Islet of Langerhans (tissue), 1 donor: ENCODE results near the gene SUPT7L.
"Not testable (repeated sequence)": the region's sequence is repeated elsewhere in the genome, so short reads cannot be mapped to it uniquely, and the experiment has no call there.

Experiments used
- FAIRE-seq: peaks from one replicate; lab custom pipeline; 2011; peaks lifted over from hg19 to GRCh38; lab: Jason Lieb, UNC

Gene SUPT7L

GRCh38 chr2:27685006-27685405, 21.6 kb upstream of the SUPT7L start:
- FAIRE-seq, result not testable (repeated sequence)

- peak; percentile 86 for FAIRE-seq
These were observed 20.1 kb upstream of the SUPT7L start for GRCh38 chr2:27683390-27684071.

- not testable (repeated sequence) for FAIRE-seq
These were observed 18.9 kb upstream of the SUPT7L start for GRCh38 chr2:27682334-27682771.

GRCh38 chr2:27681841-27682240, 18.4 kb upstream of the SUPT7L start:
- FAIRE-seq, result no peak

- no peak for FAIRE-seq
These were observed 17.2 kb upstream of the SUPT7L start for GRCh38 chr2:27680571-27680970.

- FAIRE-seq, result no peak
These were observed 9.5 kb upstream of the SUPT7L start for GRCh38 chr2:27672723-27673486.

- no peak for FAIRE-seq
These were observed 7.8 kb upstream of the SUPT7L start for GRCh38 chr2:27671235-27671634.

GRCh38 chr2:27667446-27667845, 4.0 kb upstream of the SUPT7L start:
- no peak for FAIRE-seq

- FAIRE-seq, result no peak
These were observed 1.4 kb upstream of the SUPT7L start for GRCh38 chr2:27664622-27665363.

GRCh38 chr2:27664154-27664574, 750 bp upstream of the SUPT7L start:
- no peak for FAIRE-seq

- FAIRE-seq, result no peak
These were observed 2.0 kb downstream of the SUPT7L start for GRCh38 chr2:27661371-27661770.

- no peak for FAIRE-seq
These were observed 8.1 kb downstream of the SUPT7L start for GRCh38 chr2:27655155-27655951.

- no peak for FAIRE-seq
These were observed 10.0 kb downstream of the SUPT7L start for GRCh38 chr2:27653397-27653796.

GRCh38 chr2:27652790-27653189, 10.6 kb downstream of the SUPT7L start:
- no peak for FAIRE-seq

GRCh38 chr2:27652341-27652740, 11.1 kb downstream of the SUPT7L start:
- FAIRE-seq, result no peak

- FAIRE-seq, result no peak
These were observed 12.4 kb downstream of the SUPT7L start for GRCh38 chr2:27651056-27651455.

- FAIRE-seq, result no peak
These were observed 15.7 kb downstream of the SUPT7L start for GRCh38 chr2:27647737-27648136.

- no peak for FAIRE-seq
These were observed 16.1 kb downstream of the SUPT7L start for GRCh38 chr2:27647289-27647688.

- FAIRE-seq, result no peak
These were observed 18.2 kb downstream of the SUPT7L start for GRCh38 chr2:27645197-27645596.

- FAIRE-seq, result no peak
These were observed 22.6 kb downstream of the SUPT7L start for GRCh38 chr2:27640722-27641245.

- no peak for FAIRE-seq
These were observed 24.7 kb downstream of the SUPT7L start for GRCh38 chr2:27638709-27639108.
